Transverse colon (tissue), 4 donors: ENCODE data around the gene GABARAPL1.

Source experiments
- CTCF ChIP-seq, 5 experiments: fragments of 200-600 bp in 3 of 5; fragments of 450-650 bp in 2 of 5; sonication (generic) in 3 of 5; IDR thresholded peaks; 1 replicate in 2 of 5; 2 replicates in 3 of 5; pipeline ENCODE4 v1.5.1; 2016 to 2017; ENCODE audit warnings: antibody characterized with exemption in 5 of 5, inconsistent platforms in 3 of 5, mild to moderate bottlenecking in 2 of 5, moderate library complexity in 1 of 5
- POLR2A ChIP-seq: fragments of 450-650 bp; IDR thresholded peaks from one replicate; pipeline ENCODE4 v1.6.1; 2016; ENCODE audit warnings: antibody characterized with exemption, mild to moderate bottlenecking, moderate library complexity
- POLR2AphosphoS5 ChIP-seq, 3 donors: sonication (generic); formaldehyde crosslinking; IDR thresholded peaks; one replicate each; pipeline ENCODE4 v1.6.1; 2016; ENCODE audit warnings: antibody characterized with exemption in 3 of 3

DNA sequence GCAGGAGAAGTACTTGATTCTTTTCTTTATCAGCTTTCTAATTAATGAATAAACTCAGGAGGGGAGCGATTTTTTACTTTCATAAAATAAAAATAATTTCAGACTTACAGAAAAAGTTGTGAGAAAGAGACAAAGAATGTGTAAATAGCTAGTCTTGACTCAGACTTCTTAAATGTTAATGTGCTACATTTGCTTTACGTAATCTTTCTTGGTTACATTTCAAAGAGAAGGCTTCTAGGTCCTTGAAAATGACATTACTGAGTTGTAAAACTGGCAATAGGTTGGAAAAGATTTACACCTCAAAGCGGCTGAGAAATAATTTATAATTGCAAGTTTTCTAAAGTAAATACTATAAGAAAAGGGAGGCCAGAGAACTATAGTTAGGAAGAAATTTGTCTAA, 28.6 kb downstream of the GABARAPL1 start:
- TF ChIP-seq CTCF (IDR thresholded peaks at IDR 0.05), result no peak
- TF ChIP-seq POLR2A, result no peak
- no peak for TF ChIP-seq POLR2AphosphoS5 (IDR thresholded peaks at IDR 0.05)
